ENCODE measurements around the gene TRIM33. TPM values are rescaled to one million over a fixed set of nuclear protein-coding genes. Genes with fewer than 3 reads are reported as not detected.
A peak's percentile ranks its signal among the peaks of the same experiment; 100 is the strongest.

The TRIM33 gene
- total RNA-seq, 1 experiment from 2014 or later = 22.9 TPM

GRCh38 chr1:114468710-114469468 lies 42.1 kb downstream of the TRIM33 start:
- Histone ChIP-seq H3K9me3 (replicated peaks) (no peaks in the 10 kb centered on the region), H3K27me3 (replicated peaks) (no peaks in the 10 kb centered on the region), H3K4me3 (no peak overlapping the region), H3K27ac (no peak overlapping the region), H3K36me3 (no peaks in the 10 kb centered on the region), H3K4me1 (replicated peaks) (no peaks in the 10 kb centered on the region)
- DNase-seq (ENCODE audit: low read depth in 1 of 2, low spot score in 2 of 2) = no peak

- Histone ChIP-seq H3K36me3 (no peaks in the 10 kb centered on the region), H3K27me3 (replicated peaks) (no peaks in the 10 kb centered on the region), H3K27ac (no peak overlapping the region), H3K4me1 (replicated peaks) (no peaks in the 10 kb centered on the region), H3K4me3 (no peak overlapping the region), H3K9me3 (replicated peaks) (no peaks in the 10 kb centered on the region)
- DNase-seq (ENCODE audit: low read depth in 1 of 2, low spot score in 2 of 2) = no peak
These were observed 43.0 kb downstream of the TRIM33 start for GRCh38 chr1:114468047-114468446.

- H3K4me1 ChIP-seq (replicated peaks) = no peaks in the 10 kb centered on the region
- H3K27ac ChIP-seq = no peak overlapping the region
- no peak overlapping the region for H3K4me3 ChIP-seq
- no peaks in the 10 kb centered on the region for H3K27me3 ChIP-seq (replicated peaks)
- H3K9me3 ChIP-seq (replicated peaks) = no peaks in the 10 kb centered on the region
- DNase-seq (ENCODE audit: low read depth in 1 of 2, low spot score in 2 of 2) = no peak
- no peaks in the 10 kb centered on the region for H3K36me3 ChIP-seq
These were observed 43.5 kb downstream of the TRIM33 start for GRCh38 chr1:114467491-114467890.

- no peaks in the 10 kb centered on the region for H3K9me3 ChIP-seq (replicated peaks)
- no peaks in the 10 kb centered on the region for H3K27me3 ChIP-seq (replicated peaks)
- peaks cover 2% of the 10 kb centered on the region; the same call in 1 of the 2 replicates for H3K36me3 ChIP-seq
- H3K4me1 ChIP-seq (replicated peaks) = no peaks in the 10 kb centered on the region
- DNase-seq (ENCODE audit: low read depth in 1 of 2, low spot score in 2 of 2) = no peak
- H3K4me3 ChIP-seq = no peak overlapping the region
- no peak overlapping the region for H3K27ac ChIP-seq
These were observed 44.5 kb downstream of the TRIM33 start for GRCh38 chr1:114466334-114467014.

- Histone ChIP-seq H3K4me1 (replicated peaks) (peaks cover 2% of the 10 kb centered on the region; the same call in 1 of the 2 replicates), H3K27me3 (replicated peaks) (no peaks in the 10 kb centered on the region), H3K4me3 (no peak overlapping the region), H3K36me3 (peaks cover 20% of the 10 kb centered on the region), H3K9me3 (replicated peaks) (peaks cover 9% of the 10 kb centered on the region), H3K27ac (no peak overlapping the region)
- no peak for DNase-seq (ENCODE audit: low read depth in 1 of 2, low spot score in 2 of 2)
These were observed 48.0 kb downstream of the TRIM33 start for GRCh38 chr1:114462963-114463362.

GRCh38 chr1:114462341-114462740 lies 48.7 kb downstream of the TRIM33 start:
- Histone ChIP-seq H3K4me3 (no peak overlapping the region), H3K9me3 (replicated peaks) (peaks cover 9% of the 10 kb centered on the region), H3K27ac (no peak overlapping the region), H3K36me3 (peaks cover 26% of the 10 kb centered on the region), H3K4me1 (replicated peaks) (peaks cover 5% of the 10 kb centered on the region; the same call in 1 of the 2 replicates), H3K27me3 (replicated peaks) (no peaks in the 10 kb centered on the region)
- DNase-seq (ENCODE audit: low read depth in 1 of 2, low spot score in 2 of 2) = no peak

GRCh38 chr1:114458237-114458777 lies 52.7 kb downstream of the TRIM33 start:
- H3K4me1 ChIP-seq (replicated peaks) = peaks cover 5% of the 10 kb centered on the region; the same call in 1 of the 2 replicates
- no peaks in the 10 kb centered on the region for H3K27me3 ChIP-seq (replicated peaks)
- peak in 1 of 2 experiments; percentile 6 for DNase-seq (ENCODE audit: low read depth in 1 of 2, low spot score in 2 of 2)
- peaks cover 9% of the 10 kb centered on the region for H3K9me3 ChIP-seq (replicated peaks)
- H3K4me3 ChIP-seq = no peak overlapping the region
- H3K27ac ChIP-seq = no peak overlapping the region; the same call in 1 of the 2 replicates
- H3K36me3 ChIP-seq = peaks cover 54% of the 10 kb centered on the region

- Histone ChIP-seq H3K27me3 (replicated peaks) (no peaks in the 10 kb centered on the region), H3K9me3 (replicated peaks) (peaks cover 9% of the 10 kb centered on the region), H3K4me1 (replicated peaks) (peaks cover 5% of the 10 kb centered on the region; the same call in 1 of the 2 replicates), H3K4me3 (no peak overlapping the region), H3K27ac (no peak overlapping the region), H3K36me3 (peaks cover 55% of the 10 kb centered on the region)
- DNase-seq (ENCODE audit: low read depth in 1 of 2, low spot score in 2 of 2) = no peak
These were observed 53.2 kb downstream of the TRIM33 start for GRCh38 chr1:114457675-114458236.

- DNase-seq (ENCODE audit: low read depth in 1 of 2, low spot score in 2 of 2) = no peak
- Histone ChIP-seq H3K27me3 (replicated peaks) (no peaks in the 10 kb centered on the region), H3K9me3 (replicated peaks) (peaks cover 9% of the 10 kb centered on the region), H3K27ac (no peak overlapping the region), H3K36me3 (peaks cover 56% of the 10 kb centered on the region), H3K4me1 (replicated peaks) (peaks cover 5% of the 10 kb centered on the region; the same call in 1 of the 2 replicates), H3K4me3 (no peak overlapping the region)
These were observed 54.4 kb downstream of the TRIM33 start for GRCh38 chr1:114456586-114456985.

- no peak for DNase-seq (ENCODE audit: low read depth in 1 of 2, low spot score in 2 of 2)
- Histone ChIP-seq H3K4me3 (no peak overlapping the region), H3K36me3 (peaks cover 54% of the 10 kb centered on the region), H3K4me1 (replicated peaks) (peaks cover 5% of the 10 kb centered on the region; the same call in 1 of the 2 replicates), H3K9me3 (replicated peaks) (peaks cover 9% of the 10 kb centered on the region), H3K27ac (no peak overlapping the region), H3K27me3 (replicated peaks) (no peaks in the 10 kb centered on the region)
These were observed 55.8 kb downstream of the TRIM33 start for GRCh38 chr1:114455102-114455785.

GRCh38 chr1:114454539-114454938 lies 56.5 kb downstream of the TRIM33 start:
- Histone ChIP-seq H3K4me1 (replicated peaks) (peaks cover 5% of the 10 kb centered on the region; the same call in 1 of the 2 replicates), H3K9me3 (replicated peaks) (peaks cover 9% of the 10 kb centered on the region), H3K4me3 (no peak overlapping the region), H3K36me3 (peaks cover 49% of the 10 kb centered on the region), H3K27me3 (replicated peaks) (no peaks in the 10 kb centered on the region), H3K27ac (no peak overlapping the region)
- no peak for DNase-seq (ENCODE audit: low read depth in 1 of 2, low spot score in 2 of 2)

GRCh38 chr1:114453361-114453784 lies 57.6 kb downstream of the TRIM33 start:
- H3K4me1 ChIP-seq (replicated peaks) = peaks cover 5% of the 10 kb centered on the region; the same call in 1 of the 2 replicates
- H3K9me3 ChIP-seq (replicated peaks) = peaks cover under 1% of the 10 kb centered on the region; the same call in 1 of the 2 replicates
- no peak for DNase-seq (ENCODE audit: low read depth in 1 of 2, low spot score in 2 of 2)
- H3K4me3 ChIP-seq = no peak overlapping the region
- peaks cover 39% of the 10 kb centered on the region for H3K36me3 ChIP-seq
- no peak overlapping the region for H3K27ac ChIP-seq
- no peaks in the 10 kb centered on the region for H3K27me3 ChIP-seq (replicated peaks)

- DNase-seq (ENCODE audit: low read depth in 1 of 2, low spot score in 2 of 2) = no peak
- H3K4me3 ChIP-seq = no peak overlapping the region
- no peaks in the 10 kb centered on the region for H3K9me3 ChIP-seq (replicated peaks)
- H3K36me3 ChIP-seq = peaks cover 5% of the 10 kb centered on the region
- H3K4me1 ChIP-seq (replicated peaks) = no peaks in the 10 kb centered on the region
- H3K27me3 ChIP-seq (replicated peaks) = no peaks in the 10 kb centered on the region
- H3K27ac ChIP-seq = no peak overlapping the region
These were observed 62.5 kb downstream of the TRIM33 start for GRCh38 chr1:114448370-114449036.
